ENCODE data around the gene PITPNB.

PITPNB gene

GRCh38 chr22:27912101-27912500 is 7.0 kb downstream of the PITPNB start:
- Histone ChIP-seq H3K27me3 (ENCODE audit: insufficient read depth, low read length, poor library complexity) (no peaks in the 10 kb centered on the region), H3K9me3 (ENCODE audit: insufficient read depth, low read length, severe bottlenecking) (no peaks in the 10 kb centered on the region), H3K27ac (ENCODE audit: low read length) (no peak overlapping the region), H3K9ac (ENCODE audit: low read depth, low read length) (no peak overlapping the region), H3K4me1 (ENCODE audit: insufficient read depth, low read length) (peaks cover 28% of the 10 kb centered on the region), H3K36me3 (ENCODE audit: insufficient read depth, low read length) (peaks cover 59% of the 10 kb centered on the region), H3K4me3 (ENCODE audit: low read depth in 1 of 2, low read length in 2 of 2) (no peak overlapping the region), H2AFZ (ENCODE audit: low read depth, low read length) (no peak overlapping the region), H3K79me2 (ENCODE audit: insufficient read depth, low read length) (peaks cover 100% of the 10 kb centered on the region), H3K4me2 (ENCODE audit: insufficient read depth, low read length) (no peak overlapping the region), H4K20me1 (ENCODE audit: insufficient read depth, low read length) (peaks cover 66% of the 10 kb centered on the region)
- ATAC-seq (ENCODE audit: insufficient read depth, low read depth) (no peak), DNase-seq (no peak)
- no peak for TF ChIP-seq EZH2 (IDR thresholded peaks at IDR 0.05; ENCODE audit: borderline replicate concordance, low read depth, low read length, severe bottlenecking)
- no peak for TF ChIP-seq CTCF (IDR thresholded peaks at IDR 0.05; ENCODE audit: borderline replicate concordance, extremely low read depth, low read length, poor library complexity, severe bottlenecking)

GRCh38 chr22:27911330-27911729 is 7.7 kb downstream of the PITPNB start:
- H3K9me3 ChIP-seq (ENCODE audit: insufficient read depth, low read length, severe bottlenecking): no peaks in the 10 kb centered on the region
- peaks cover 63% of the 10 kb centered on the region for H4K20me1 ChIP-seq (ENCODE audit: insufficient read depth, low read length)
- DNase-seq (no peak), ATAC-seq (ENCODE audit: insufficient read depth, low read depth) (no peak)
- H3K9ac ChIP-seq (ENCODE audit: low read depth, low read length): no peak overlapping the region
- H3K36me3 ChIP-seq (ENCODE audit: insufficient read depth, low read length): peaks cover 67% of the 10 kb centered on the region
- H3K79me2 ChIP-seq (ENCODE audit: insufficient read depth, low read length): peaks cover 100% of the 10 kb centered on the region
- peaks cover 21% of the 10 kb centered on the region for H3K4me1 ChIP-seq (ENCODE audit: insufficient read depth, low read length)
- H3K4me2 ChIP-seq (ENCODE audit: insufficient read depth, low read length): no peak overlapping the region
- no peak overlapping the region for H3K27ac ChIP-seq (ENCODE audit: low read length)
- H3K4me3 ChIP-seq (ENCODE audit: low read depth in 1 of 2, low read length in 2 of 2): no peak overlapping the region
- no peak for TF ChIP-seq CTCF (IDR thresholded peaks at IDR 0.05; ENCODE audit: borderline replicate concordance, extremely low read depth, low read length, poor library complexity, severe bottlenecking)
- no peak for TF ChIP-seq EZH2 (IDR thresholded peaks at IDR 0.05; ENCODE audit: borderline replicate concordance, low read depth, low read length, severe bottlenecking)
- H2AFZ ChIP-seq (ENCODE audit: low read depth, low read length): no peak overlapping the region
- no peaks in the 10 kb centered on the region for H3K27me3 ChIP-seq (ENCODE audit: insufficient read depth, low read length, poor library complexity)

GRCh38 chr22:27906241-27906640 is 12.8 kb downstream of the PITPNB start:
- Histone ChIP-seq H3K36me3 (ENCODE audit: insufficient read depth, low read length) (peaks cover 78% of the 10 kb centered on the region), H3K79me2 (ENCODE audit: insufficient read depth, low read length) (peaks cover 99% of the 10 kb centered on the region), H3K4me1 (ENCODE audit: insufficient read depth, low read length) (no peaks in the 10 kb centered on the region), H3K27ac (ENCODE audit: low read length) (no peak overlapping the region), H3K4me3 (ENCODE audit: low read depth in 1 of 2, low read length in 2 of 2) (no peak overlapping the region), H3K27me3 (ENCODE audit: insufficient read depth, low read length, poor library complexity) (no peaks in the 10 kb centered on the region), H3K9ac (ENCODE audit: low read depth, low read length) (no peak overlapping the region), H3K4me2 (ENCODE audit: insufficient read depth, low read length) (no peak overlapping the region), H3K9me3 (ENCODE audit: insufficient read depth, low read length, severe bottlenecking) (no peaks in the 10 kb centered on the region), H2AFZ (ENCODE audit: low read depth, low read length) (no peak overlapping the region), H4K20me1 (ENCODE audit: insufficient read depth, low read length) (peaks cover 48% of the 10 kb centered on the region; the same call in 1 of the 2 replicates)
- no peak for ATAC-seq (ENCODE audit: insufficient read depth, low read depth)
- TF ChIP-seq CTCF (IDR thresholded peaks at IDR 0.05; ENCODE audit: borderline replicate concordance, extremely low read depth, low read length, poor library complexity, severe bottlenecking): no peak
- TF ChIP-seq EZH2 (IDR thresholded peaks at IDR 0.05; ENCODE audit: borderline replicate concordance, low read depth, low read length, severe bottlenecking): no peak
- no peak for DNase-seq

- H3K4me2 ChIP-seq (ENCODE audit: insufficient read depth, low read length): no peak overlapping the region
Observed at GRCh38 chr22:27905653-27906052, 13.4 kb downstream of the PITPNB start.

More at GRCh38 chr22:27905653-27906052, 13.4 kb downstream of the PITPNB start:
- no peak overlapping the region for H3K9ac ChIP-seq (ENCODE audit: low read depth, low read length)
- peaks cover 99% of the 10 kb centered on the region for H3K79me2 ChIP-seq (ENCODE audit: insufficient read depth, low read length)
- DNase-seq (no peak), ATAC-seq (ENCODE audit: insufficient read depth, low read depth) (no peak)
- H3K27ac ChIP-seq (ENCODE audit: low read length): no peak overlapping the region
- H4K20me1 ChIP-seq (ENCODE audit: insufficient read depth, low read length): peaks cover 51% of the 10 kb centered on the region; the same call in 1 of the 2 replicates
- H3K36me3 ChIP-seq (ENCODE audit: insufficient read depth, low read length): peaks cover 78% of the 10 kb centered on the region
- H2AFZ ChIP-seq (ENCODE audit: low read depth, low read length): no peak overlapping the region
- H3K4me1 ChIP-seq (ENCODE audit: insufficient read depth, low read length): no peaks in the 10 kb centered on the region
- no peaks in the 10 kb centered on the region for H3K27me3 ChIP-seq (ENCODE audit: insufficient read depth, low read length, poor library complexity)
- TF ChIP-seq EZH2 (IDR thresholded peaks at IDR 0.05; ENCODE audit: borderline replicate concordance, low read depth, low read length, severe bottlenecking) (no peak), CTCF (IDR thresholded peaks at IDR 0.05; ENCODE audit: borderline replicate concordance, extremely low read depth, low read length, poor library complexity, severe bottlenecking) (no peak)
- H3K4me3 ChIP-seq (ENCODE audit: low read depth in 1 of 2, low read length in 2 of 2): no peak overlapping the region
- no peaks in the 10 kb centered on the region for H3K9me3 ChIP-seq (ENCODE audit: insufficient read depth, low read length, severe bottlenecking)

Data from DND-41 (cell line).